ENCODE measurements around the gene CLBA1.

CLBA1 gene

DNA sequence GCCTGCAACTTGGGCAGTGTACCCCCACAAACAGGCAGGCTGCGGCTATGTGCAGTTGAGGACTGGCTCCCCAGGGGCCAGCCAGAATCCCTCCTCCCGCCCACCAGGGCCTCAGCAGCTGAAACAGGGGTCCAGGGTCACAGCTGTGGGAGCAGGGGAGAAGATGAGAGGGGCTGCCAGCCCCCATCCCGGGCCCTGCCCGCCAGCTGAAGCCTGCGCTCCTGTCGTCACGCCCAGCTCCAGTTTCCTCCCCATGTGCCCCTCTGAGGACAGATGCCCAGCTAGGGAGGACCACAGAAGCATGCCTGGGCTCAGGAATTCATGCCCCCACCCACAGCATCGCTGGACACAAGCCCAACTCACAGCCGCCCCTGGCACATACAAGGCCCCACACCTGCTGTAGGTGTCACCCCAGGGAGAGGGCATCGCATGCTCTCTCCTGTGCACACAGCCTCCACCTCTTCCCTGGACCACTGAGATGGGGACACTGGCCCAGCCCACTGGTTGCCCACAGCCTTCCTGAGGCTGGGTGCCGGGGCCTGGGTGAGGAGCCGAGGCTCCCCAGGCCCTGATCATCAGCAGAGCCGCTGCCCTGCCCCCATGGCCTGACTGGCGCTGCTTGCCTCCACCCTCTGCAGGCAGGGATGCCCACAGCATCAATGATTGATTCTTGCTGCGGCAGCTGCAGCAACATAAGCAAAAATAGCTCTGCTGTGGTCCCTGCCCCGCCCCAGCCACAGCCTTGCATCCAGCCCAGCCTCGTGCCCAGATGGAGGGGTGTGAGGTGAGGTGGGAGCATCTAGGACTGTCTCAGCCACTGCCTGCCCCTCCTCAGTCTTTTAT, 3.7 kb upstream of the CLBA1 start:
- DNase-seq, result no peak

DNA sequence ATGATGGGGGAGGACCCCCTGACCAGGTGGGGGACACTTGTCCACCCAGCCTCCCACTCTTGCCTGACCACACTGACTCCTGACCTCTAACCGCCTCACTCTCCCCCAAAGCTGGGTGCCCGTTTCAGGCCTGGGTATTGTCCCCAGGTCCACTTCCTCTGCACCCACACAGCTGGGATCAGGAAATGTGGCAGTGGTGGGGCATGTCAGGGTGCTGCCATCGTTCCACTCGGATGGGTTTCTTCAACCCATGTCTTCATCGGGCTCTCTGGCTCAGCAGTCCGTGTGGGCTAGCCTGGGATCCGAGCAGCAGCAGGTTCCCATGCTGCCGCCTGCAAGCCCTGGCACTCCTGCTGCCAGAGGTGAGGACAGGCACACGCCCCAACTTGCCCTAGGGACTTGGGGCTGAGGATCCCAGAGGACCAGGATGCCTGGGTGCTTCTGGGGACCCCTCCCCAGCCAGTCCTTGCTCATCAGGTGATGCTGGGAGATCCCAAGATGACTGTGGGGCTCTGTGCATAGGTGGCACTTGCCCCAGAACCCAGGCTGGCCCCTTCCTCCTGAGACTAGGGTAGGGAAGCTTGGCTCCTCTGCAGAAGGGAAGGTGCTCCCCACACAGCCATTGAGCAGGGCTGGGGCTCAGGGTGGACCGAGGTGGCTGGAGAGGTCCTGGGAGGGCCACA, 2.9 kb upstream of the CLBA1 start:
- no peak for DNase-seq

DNA sequence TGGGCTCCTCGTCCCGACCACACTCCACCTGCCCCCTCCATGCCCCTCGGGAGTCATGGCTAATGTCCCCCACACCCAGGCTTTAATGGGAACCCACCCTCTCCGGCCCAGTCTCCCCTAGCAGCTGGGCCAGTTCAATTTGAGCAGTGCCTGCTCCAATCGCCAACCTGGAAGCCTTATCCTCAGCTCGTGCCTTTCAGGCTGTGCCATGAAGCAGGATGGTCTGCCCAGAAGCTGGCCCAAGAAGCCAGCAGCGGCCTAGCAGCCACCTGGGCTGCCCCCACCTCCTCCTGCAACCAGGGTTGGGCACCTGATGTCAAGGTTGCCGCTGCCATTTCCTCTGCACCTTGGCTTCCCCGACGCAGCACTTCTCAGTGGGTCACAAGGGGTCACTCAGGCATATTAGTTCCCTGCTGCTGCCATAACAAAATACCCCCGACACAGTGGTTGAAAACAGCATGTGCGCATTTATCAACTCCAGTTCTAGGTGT, 2.3 kb upstream of the CLBA1 start:
- no peak for DNase-seq

DNA sequence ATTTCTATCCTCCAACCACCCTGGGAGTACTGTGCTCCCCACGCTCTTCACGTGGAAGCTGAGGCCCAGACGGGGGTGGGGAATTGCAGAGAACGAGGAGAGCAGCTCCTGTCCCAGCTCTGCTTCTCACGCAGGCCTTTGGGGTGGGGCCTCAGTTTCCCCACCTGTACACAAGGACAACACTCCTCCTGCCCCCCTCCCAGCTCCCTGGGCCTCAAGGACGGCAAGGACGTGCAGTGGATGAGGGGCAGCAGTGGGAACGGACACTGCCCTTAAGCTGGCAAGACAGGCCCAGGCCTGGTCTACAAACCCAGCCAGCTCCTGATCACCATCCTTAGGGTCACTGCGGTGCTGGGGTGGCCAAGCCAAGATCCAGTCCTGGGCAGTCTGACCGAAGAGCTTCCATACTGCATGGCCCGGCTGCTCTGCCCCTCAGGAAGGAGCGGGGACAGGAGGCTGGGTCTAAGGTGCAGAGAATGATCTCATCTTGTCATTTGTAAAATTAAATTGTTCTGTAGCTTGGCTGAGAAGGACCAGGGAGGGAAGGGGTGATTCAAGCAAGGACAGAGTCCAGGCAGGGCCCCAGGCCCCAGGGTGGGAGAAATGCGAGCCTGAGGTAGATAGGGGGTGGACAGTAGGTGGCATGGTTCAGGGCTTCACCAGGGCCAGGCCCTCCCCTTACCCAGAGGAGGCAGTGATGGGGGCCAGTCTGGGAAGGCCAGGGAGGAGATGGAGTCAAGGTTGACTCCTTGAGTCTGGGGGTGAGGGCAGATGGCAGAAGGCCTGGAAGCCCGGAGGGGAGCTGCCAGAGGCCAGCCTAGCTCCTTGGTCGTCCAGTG, 1.3 kb upstream of the CLBA1 start:
- DNase-seq, result no peak

DNA sequence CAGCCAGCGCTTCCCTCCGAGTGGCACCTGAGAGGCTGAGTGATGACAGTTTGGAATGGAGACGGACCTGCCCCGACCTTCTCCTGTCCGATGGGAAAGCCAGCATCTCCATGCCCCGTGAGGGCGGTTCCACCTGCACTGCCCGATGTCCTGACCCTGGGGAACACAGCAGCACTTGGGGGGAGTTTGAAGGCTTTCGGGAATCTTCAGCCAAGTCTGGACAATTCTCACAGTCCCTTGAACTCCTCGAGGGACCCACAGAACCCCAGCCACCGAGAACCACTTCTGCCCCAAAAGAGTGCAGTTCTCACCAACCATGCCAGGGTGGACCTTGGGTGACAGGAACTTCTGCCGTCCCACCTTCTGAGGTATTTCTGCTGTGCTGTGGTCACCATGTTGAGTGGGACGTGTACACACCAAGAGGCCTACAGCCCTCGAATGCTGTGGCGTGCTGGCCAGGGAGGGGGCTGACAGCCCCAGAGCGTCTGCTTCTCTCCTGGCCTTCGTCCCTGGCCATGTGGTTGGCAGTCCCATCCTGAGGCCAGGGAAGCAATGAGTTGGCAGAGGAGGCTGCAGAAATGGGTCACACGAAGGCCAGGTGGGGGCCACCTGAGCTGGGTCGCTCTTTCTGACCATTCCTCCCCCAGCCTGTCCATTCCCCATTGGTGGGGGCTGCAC, 1.0 kb downstream of the CLBA1 start:
- no peak for DNase-seq

DNA sequence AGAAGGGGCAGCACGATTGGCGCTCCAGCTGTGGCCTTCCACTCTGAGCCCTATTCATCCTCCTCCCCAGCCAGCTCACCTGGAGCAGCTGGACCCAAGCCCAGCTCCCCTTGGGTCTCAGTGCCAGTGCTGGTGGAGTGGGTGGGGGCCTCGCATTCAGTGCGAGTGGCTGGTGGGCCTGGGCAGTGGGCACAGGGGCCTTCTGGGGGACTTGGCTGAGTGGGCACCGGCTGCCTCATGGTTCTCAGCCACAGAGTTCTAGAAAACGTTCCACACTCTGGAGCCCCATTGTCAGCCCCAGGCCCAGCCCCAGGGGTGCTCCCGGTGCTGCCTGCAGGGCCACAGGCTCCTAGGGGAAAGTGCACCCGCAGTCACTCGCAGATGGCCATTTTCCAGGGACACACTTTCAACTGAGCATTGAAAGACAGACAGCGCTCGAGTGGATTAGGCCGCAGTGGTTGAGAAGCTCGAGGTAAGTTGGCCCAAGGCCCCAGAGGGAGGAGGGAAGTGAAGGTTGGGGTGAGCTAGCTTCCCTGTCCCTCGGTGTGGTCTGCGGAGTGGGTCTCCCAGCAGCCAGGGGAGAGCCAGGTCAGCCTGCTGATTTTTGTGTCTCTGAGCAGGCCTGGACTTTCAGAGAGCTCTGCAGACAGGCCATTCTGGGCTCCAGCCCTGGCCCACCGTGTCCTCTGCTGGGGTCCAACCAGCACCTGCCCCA, 3.8 kb downstream of the CLBA1 start:
- DNase-seq, result no peak

DNA sequence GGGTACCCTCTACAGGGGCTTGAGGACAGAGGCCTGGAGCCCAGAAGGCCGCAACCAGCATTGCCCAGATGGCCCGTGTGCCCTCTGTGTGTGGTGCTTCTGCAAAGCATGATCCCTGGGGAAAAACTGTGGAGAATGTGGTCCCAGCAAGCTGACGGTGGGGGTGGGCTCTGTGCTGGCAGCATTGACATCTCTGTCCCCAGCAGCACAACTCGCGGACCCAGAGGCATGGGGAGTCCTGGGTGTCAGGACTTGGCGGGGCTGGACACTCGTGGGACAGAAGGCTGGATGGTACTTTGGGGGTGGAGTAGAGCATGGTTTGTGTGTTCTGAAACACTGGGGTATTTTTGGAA, 4.3 kb downstream of the CLBA1 start:
- no peak for DNase-seq

DNA sequence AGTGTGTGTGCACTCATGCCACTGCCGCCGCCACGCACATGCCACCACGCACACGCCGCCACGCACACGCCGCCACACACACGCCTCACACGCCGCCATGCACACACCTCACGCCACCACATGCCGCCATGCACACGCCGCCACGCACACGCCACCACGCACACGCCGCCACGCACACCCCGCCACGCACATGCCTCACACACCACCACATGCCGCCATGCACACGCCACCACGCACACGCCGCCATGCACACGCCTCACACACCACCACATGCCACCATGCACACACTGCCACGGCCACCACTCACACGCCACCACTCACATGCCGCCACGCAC, 6.3 kb downstream of the CLBA1 start:
- no peak for DNase-seq

DNA sequence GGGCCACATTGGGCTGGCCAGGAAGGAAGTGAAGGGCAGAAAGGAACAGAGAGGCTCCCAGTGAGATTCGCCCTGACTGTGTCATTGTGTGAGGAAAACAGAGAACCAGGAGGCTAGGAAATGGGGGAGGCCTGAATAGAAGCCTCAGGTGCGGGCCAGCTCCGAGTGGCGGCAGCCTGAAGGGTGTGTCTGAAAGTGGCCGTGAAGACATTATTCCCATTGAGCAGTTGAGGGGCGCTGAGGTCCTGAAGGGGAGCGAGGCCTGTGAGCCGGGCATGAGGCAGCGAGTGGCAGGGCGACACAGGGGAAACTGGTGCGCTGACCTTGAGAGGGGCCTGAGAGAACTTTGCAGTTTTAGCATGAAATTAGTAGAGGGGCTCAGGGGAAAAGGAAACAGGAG, 6.9 kb downstream of the CLBA1 start:
- DNase-seq, result no peak

DNA sequence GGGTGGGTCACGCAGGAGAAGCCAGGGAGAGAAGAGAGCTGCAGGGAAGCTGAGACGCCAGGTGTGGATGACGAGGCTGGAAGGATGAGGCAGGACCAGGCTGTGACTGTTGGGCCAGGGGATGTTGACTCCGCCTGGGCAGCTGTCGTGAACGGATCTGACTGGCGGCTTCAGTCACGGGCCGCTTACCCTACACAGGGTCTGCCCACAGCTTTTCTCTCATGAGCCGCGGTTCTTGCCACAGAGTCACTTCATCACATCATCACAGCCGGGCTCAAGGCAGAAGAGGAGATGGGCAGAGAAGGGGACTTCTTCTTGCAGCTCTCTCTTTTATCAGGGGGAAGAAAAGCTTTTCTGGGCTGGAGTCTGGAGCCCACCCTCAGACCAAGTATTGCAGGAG, 7.7 kb downstream of the CLBA1 start:
- no peak for DNase-seq

DNA sequence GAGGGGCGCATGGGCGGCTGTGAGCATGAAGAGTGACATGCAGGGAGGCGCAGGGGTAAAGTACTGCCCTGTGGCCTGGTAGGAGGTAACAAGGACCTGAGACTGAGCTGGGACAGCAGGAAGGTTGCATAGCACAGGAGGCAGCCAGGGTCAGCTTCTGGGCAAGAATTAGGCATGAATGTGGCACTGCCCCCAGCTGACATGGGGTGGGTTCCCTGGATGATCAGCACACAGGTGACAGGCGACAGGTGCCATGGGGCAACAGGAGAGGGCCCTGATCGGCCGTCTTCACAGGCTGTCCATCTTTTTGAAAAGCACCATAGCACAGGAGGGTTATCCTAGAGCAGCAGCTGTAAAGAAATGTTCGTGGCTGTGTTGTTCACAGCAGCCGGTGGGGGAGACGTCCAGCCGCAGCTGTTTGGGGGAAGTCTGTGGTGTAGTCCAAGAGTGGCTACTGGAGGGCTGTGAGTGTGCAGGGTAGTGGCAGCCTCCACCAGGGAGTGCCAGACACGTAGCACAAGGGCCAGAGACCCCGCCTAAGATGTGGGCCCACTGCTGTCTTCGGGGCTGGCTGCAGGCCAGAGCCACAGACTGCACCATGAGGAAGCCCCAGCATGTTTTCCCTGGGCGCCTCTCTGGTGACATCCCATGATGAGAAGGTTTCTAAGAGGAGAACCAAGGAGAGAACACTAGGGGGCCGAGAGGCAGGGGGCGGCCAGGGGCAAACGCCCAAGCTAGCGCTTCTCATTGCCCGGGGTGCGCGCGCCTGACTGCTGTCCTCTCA, 8.4 kb downstream of the CLBA1 start:
- no peak for DNase-seq

DNA sequence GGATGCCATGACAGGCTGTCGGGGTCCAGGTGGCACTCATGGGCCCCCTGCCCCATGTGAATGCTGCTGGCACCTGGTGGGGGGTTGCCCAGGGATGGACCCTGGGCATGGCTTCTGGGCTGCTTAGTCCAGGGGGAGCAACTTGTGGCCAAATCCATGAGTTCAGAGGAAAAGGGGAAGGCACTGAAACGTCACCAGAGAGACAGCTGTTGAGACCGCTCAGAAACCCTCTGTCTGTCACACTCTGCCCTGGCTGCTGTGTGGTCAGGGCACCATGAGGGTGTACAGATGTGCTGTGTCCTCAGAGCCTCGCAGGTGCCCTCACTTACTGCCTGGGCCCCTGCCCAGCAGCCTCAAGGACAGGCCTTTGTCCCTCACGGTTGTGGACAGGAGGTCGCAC, 9.4 kb downstream of the CLBA1 start:
- no peak for DNase-seq

DNA sequence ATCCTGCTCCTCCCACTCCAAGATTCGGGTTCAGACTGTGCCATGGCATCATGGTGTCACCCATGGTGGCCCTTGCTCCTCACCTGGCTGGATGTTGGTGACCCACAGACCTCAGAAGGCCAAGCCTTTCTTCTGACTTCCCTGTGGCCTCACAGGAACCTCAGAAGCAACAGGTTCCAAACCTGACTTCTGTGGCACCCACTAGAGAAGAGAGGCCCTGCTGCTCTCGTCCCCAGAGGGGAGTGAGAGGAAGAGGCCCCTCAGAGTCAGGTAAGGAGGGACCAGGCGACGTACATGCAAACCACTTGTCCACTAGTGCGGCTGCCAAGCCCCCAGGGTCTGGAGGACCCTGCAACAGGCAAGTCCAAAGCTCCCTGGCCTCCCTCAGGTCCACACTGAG, 10.4 kb downstream of the CLBA1 start:
- DNase-seq, result no peak

DNA sequence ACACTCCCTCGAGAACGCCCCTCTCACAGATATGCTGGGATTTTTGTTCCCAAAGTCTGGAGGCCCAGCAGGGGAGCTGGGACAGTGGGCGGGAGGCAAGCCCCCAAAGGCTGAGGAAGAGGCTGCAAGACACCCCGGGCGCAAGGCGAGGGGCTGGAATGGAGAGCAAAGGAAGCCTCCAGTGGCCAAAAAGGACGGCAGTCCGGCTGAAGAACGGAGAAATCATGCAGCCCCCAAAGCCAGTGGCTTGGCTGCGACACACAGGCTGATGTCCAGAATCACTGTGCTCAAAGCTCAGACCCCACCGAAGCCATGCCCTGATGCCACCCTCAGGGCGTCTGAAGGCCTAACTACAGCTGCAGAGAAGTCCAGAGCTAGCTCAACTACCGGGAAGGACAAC, 10.9 kb downstream of the CLBA1 start:
- DNase-seq, result no peak

DNA sequence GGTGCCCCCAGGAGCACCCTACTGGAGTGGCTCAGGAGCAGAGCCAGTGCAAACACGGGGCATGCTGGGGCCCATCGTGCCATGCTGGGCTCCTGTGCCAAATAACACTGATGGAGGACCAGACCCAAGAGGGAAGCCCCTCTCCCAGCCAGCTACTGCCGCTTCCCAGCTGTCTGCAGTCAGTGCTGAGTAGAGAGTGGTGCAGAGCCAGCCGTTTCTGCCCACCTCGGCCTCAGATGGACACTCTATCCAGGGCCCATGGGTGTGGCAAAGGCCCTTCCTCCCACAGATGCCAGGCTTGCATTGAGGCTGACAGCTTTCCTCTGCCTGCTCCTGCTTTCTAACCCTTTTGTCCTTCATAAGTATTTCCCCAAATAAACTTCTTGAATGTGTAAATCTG, 13.2 kb downstream of the CLBA1 start:
- DNase-seq, result no peak

DNA sequence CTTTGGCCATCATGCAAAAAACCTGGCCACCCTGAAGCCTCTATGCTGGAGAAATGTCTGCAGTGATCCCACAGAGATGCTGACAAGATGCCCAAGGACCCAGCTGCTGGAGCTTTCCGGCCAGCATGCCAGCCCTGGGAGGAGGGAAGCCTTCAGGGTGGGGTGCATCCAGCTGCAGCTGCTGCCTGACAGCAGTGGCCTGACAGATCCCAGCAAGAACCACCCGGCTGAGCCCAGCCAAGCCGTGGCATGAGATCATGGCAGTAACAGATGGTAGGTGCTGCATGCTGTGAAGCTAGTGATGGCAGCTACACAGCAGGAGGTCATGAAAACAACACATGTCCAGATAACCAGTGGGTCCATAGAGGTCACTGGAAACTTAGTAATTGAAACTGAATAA, 13.8 kb downstream of the CLBA1 start:
- no peak for DNase-seq

DNA sequence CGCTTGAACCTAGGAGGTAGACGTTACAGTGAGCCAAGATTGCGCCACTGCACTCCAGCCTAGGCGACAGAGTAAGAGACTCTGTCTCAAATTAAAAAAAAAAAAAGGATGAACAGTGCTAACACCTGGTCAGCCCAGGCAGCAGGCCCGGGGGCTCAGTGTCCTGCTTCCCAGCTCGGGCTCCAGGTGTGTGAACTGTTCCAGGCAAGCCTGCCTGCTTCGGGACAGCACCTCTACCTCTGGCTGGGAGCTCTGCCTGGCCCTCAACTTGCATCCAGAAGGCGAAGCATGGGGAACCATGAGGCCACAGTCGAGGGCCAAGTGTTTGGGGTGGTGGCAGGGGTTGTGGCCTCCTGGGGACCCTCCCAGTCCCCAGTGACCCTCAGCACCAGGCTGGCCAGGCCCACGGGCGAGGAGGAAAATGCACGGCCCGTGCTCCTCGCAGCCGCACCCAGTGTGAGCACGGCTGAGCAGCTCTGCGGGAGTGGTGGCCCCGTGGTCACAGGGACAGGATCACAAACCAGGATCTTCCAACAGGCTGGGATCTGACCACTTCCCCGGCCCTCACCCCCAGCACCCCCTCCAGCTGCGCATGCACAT, 19.8 kb downstream of the CLBA1 start:
- DNase-seq, result no peak

DNA sequence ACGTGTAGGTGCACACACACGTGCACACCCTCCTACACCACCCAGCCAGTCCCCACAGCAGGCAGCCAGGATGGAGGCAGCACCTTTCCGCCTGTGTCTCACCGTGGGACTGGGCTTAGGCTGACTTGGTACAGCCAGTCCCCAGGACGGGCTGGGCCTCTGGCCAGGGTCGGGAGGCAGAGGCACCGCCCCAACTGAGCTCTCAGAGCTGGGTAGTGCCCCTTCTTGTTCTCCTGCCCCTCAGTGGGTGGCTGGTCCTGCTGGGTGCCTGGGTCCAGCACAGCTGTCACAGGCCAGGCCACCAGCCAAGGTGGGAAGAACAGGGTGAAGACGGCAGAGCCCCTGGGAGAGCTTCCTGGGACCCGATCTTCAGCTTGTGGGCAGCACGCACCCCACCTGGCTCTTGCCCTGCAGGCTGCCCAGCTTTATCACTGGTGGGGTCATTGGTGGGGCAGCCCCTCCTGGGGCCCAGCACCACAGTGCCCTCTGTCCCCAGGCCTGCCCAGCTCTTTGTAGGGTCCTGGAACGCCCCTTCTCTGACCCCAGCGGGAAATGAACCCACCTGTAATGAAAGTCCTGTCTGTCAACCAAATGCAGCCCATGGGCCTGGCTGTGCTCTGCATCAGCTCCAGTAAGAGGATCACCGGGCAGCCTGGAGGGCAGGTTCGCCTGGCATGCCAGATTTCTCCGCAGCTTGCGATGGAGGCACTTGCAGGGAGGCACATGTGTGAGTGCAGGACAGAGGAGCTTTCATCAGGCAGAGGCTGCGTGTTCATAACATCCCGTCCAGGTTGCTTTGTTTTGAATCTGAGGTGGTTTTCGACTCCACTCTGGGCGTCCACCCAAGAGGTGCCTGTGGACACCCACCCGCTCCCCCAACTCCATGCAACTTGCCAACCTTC, 20.6 kb downstream of the CLBA1 start:
- no peak for DNase-seq

DNA sequence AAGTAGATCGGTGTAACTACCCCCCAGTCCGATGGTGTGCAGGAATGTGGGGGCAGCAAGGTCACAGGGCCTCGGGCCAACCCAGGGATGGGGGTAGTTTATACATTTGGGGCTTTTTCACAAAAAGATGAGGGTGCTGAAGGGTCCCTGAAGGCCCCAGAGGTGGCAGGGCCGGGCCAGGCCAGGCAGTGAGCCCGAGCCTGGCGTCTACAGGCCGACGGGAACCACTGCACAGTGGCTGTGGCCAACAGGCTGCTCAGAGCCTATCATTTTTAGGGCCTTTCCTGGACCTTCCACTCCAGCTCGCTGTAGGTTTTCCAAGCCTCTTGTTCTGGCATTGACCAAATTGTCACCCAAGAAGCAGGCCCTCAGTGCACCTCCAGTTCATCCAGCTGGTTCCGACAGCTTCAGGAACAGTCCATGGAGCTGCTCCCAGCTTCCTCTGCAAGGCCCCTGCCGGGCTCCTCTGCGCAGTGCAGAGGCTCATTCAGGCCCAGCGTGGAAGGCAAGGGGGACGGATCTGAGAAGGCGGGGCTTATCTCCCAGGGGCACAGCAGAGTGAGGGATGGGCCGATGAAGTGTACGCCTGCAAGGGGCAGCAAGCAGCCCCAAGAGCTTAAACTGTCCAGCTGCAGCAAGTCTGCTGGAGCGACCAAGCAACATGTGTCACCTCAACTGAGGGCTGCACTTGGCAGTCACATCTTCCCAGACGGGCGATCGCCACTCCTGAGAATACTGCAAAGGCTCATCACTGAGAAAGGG, 21.4 kb downstream of the CLBA1 start:
- no peak for DNase-seq

All from activated CD4-positive, alpha-beta T cell treated with anti-CD3 and anti-CD28 coated beads for 4 hours (primary cell).